Memory B cell (primary cell): ENCODE data around the gene HERC4.
"Not testable (repeated sequence)": the region's sequence is repeated elsewhere in the genome, so short reads cannot be mapped to it uniquely, and the experiment has no call there.

Experiments
- ATAC-seq: fragments of 150-1000 bp; cut with Tn5 transposase; 2 replicates; pipeline ENCODE4 v1.10.0; 2021; ENCODE audit warnings: low read depth, mild to moderate bottlenecking, moderate library complexity
- DNase-seq, 2 donors: peaks; one replicate each; pipeline ENCODE4 v3.0.0; 2022; ENCODE audit warnings: low spot score in 2 of 2
- H3K27ac Mint-ChIP-seq: one replicate; pipeline ENCODE4 v1.8.0; 2022; ENCODE audit warnings: mild to moderate bottlenecking, moderate library complexity, mixed read lengths
- H3K27me3 Mint-ChIP-seq: one replicate; pipeline ENCODE4 v1.8.0; 2022; ENCODE audit warnings: mixed read lengths
- H3K36me3 Mint-ChIP-seq: one replicate; pipeline ENCODE4 v1.8.0; 2022; ENCODE audit warnings: mild to moderate bottlenecking, mixed read lengths
- H3K4me1 Mint-ChIP-seq: one replicate; pipeline ENCODE4 v1.8.0; 2022; ENCODE audit warnings: mixed read lengths
- H3K4me3 Mint-ChIP-seq: one replicate; pipeline ENCODE4 v1.8.0; 2022; ENCODE audit warnings: mild to moderate bottlenecking, moderate library complexity, mixed read lengths
- H3K9me3 Mint-ChIP-seq: one replicate; pipeline ENCODE4 v1.8.0; 2022; ENCODE audit warnings: mixed read lengths

The HERC4 gene

GRCh38 chr10:68082872-68083271 lies 7.8 kb upstream of the HERC4 start:
- no peaks in the 10 kb centered on the region for H3K4me1 Mint-ChIP-seq
- no peak overlapping the region for H3K27ac Mint-ChIP-seq
- H3K9me3 Mint-ChIP-seq = no peaks in the 10 kb centered on the region

GRCh38 chr10:68081916-68082315 lies 6.8 kb upstream of the HERC4 start:
- ATAC-seq = no peak
- no peak overlapping the region for H3K4me3 Mint-ChIP-seq
- no peaks in the 10 kb centered on the region for H3K9me3 Mint-ChIP-seq
- peaks cover 5% of the 10 kb centered on the region for H3K27me3 Mint-ChIP-seq
- DNase-seq = no peak
- H3K4me1 Mint-ChIP-seq = no peaks in the 10 kb centered on the region
- no peak overlapping the region for H3K27ac Mint-ChIP-seq
- H3K36me3 Mint-ChIP-seq = no peaks in the 10 kb centered on the region

More at GRCh38 chr10:68082872-68083271, 7.8 kb upstream of the HERC4 start:
- peaks cover 5% of the 10 kb centered on the region for H3K27me3 Mint-ChIP-seq
- no peak overlapping the region for H3K4me3 Mint-ChIP-seq
- DNase-seq (no peak), ATAC-seq (no peak)
- no peaks in the 10 kb centered on the region for H3K36me3 Mint-ChIP-seq

GRCh38 chr10:68080853-68081431 lies 5.9 kb upstream of the HERC4 start:
- H3K27ac Mint-ChIP-seq = no peak overlapping the region
- no peak for DNase-seq
- no peaks in the 10 kb centered on the region for H3K36me3 Mint-ChIP-seq
- H3K27me3 Mint-ChIP-seq = peaks cover 2% of the 10 kb centered on the region
- H3K4me3 Mint-ChIP-seq = no peak overlapping the region
- no peak for ATAC-seq
- no peaks in the 10 kb centered on the region for H3K9me3 Mint-ChIP-seq
- H3K4me1 Mint-ChIP-seq = no peaks in the 10 kb centered on the region

- DNase-seq (no peak), ATAC-seq (no peak)
- H3K27ac Mint-ChIP-seq = no peak overlapping the region
- no peaks in the 10 kb centered on the region for H3K4me1 Mint-ChIP-seq
- peaks cover 2% of the 10 kb centered on the region for H3K27me3 Mint-ChIP-seq
- H3K4me3 Mint-ChIP-seq = no peak overlapping the region
- no peaks in the 10 kb centered on the region for H3K9me3 Mint-ChIP-seq
- no peaks in the 10 kb centered on the region for H3K36me3 Mint-ChIP-seq
Measured at GRCh38 chr10:68079434-68079833, 4.4 kb upstream of the HERC4 start.

GRCh38 chr10:68077026-68077425 lies 1.9 kb upstream of the HERC4 start:
- Mint-ChIP-seq H3K4me1 (peaks cover 7% of the 10 kb centered on the region), H3K27ac (no peak overlapping the region), H3K4me3 (no peak overlapping the region), H3K36me3 (peaks cover 1% of the 10 kb centered on the region), H3K9me3 (no peaks in the 10 kb centered on the region), H3K27me3 (no peaks in the 10 kb centered on the region)
- ATAC-seq = no peak
- no peak for DNase-seq

- H3K4me3 Mint-ChIP-seq, H3K27me3 Mint-ChIP-seq, ATAC-seq, H3K36me3 Mint-ChIP-seq, H3K27ac Mint-ChIP-seq, DNase-seq, H3K9me3 Mint-ChIP-seq, H3K4me1 Mint-ChIP-seq: not testable (repeated sequence)
Measured at GRCh38 chr10:68076081-68076480, 998 bp upstream of the HERC4 start.

GRCh38 chr10:68075550-68076004 lies 494 bp upstream of the HERC4 start:
- H3K4me1 Mint-ChIP-seq = peaks cover 11% of the 10 kb centered on the region
- ATAC-seq = no peak

GRCh38 chr10:68074031-68074774 lies 880 bp downstream of the HERC4 start:
- DNase-seq (no peak), ATAC-seq (no peak)
- Mint-ChIP-seq H3K4me3 (peak overlapping the region; percentile 94), H3K9me3 (no peaks in the 10 kb centered on the region), H3K27ac (peak overlapping the region; percentile 98), H3K27me3 (no peaks in the 10 kb centered on the region), H3K36me3 (peaks cover 7% of the 10 kb centered on the region), H3K4me1 (peaks cover 11% of the 10 kb centered on the region)

More at GRCh38 chr10:68075550-68076004, 494 bp upstream of the HERC4 start:
- Mint-ChIP-seq H3K27me3 (no peaks in the 10 kb centered on the region), H3K36me3 (peaks cover 6% of the 10 kb centered on the region), H3K9me3 (no peaks in the 10 kb centered on the region), H3K27ac (peak overlapping the region; percentile 98), H3K4me3 (peak overlapping the region; percentile 94)
- DNase-seq = no peak

GRCh38 chr10:68073631-68074030 lies 1.5 kb downstream of the HERC4 start:
- no peak for ATAC-seq
- H3K36me3 Mint-ChIP-seq = peaks cover 7% of the 10 kb centered on the region
- H3K9me3 Mint-ChIP-seq = no peaks in the 10 kb centered on the region
- H3K27me3 Mint-ChIP-seq = no peaks in the 10 kb centered on the region
- H3K27ac Mint-ChIP-seq = peak overlapping the region; percentile 98
- peak overlapping the region; percentile 94 for H3K4me3 Mint-ChIP-seq
- DNase-seq = no peak
- peaks cover 11% of the 10 kb centered on the region for H3K4me1 Mint-ChIP-seq

GRCh38 chr10:68067508-68067907 lies 7.6 kb downstream of the HERC4 start:
- Mint-ChIP-seq H3K36me3 (peaks cover 11% of the 10 kb centered on the region), H3K4me1 (peaks cover 14% of the 10 kb centered on the region), H3K9me3 (no peaks in the 10 kb centered on the region), H3K27ac (peak overlapping the region; percentile 45), H3K27me3 (no peaks in the 10 kb centered on the region), H3K4me3 (no peak overlapping the region)
- ATAC-seq = no peak
- DNase-seq = no peak

- Mint-ChIP-seq H3K4me3 (no peak overlapping the region), H3K36me3 (peaks cover 13% of the 10 kb centered on the region), H3K4me1 (peaks cover 14% of the 10 kb centered on the region)
Measured at GRCh38 chr10:68067029-68067428, 8.1 kb downstream of the HERC4 start.

GRCh38 chr10:68053553-68053952 lies 21.5 kb downstream of the HERC4 start:
- Mint-ChIP-seq H3K27me3 (no peaks in the 10 kb centered on the region), H3K27ac (no peak overlapping the region)

More at GRCh38 chr10:68067029-68067428, 8.1 kb downstream of the HERC4 start:
- peak overlapping the region; percentile 45 for H3K27ac Mint-ChIP-seq
- no peak for ATAC-seq
- no peak for DNase-seq
- H3K27me3 Mint-ChIP-seq = no peaks in the 10 kb centered on the region
- H3K9me3 Mint-ChIP-seq = no peaks in the 10 kb centered on the region

GRCh38 chr10:68052463-68052862 lies 22.6 kb downstream of the HERC4 start:
- H3K27me3 Mint-ChIP-seq = no peaks in the 10 kb centered on the region
- H3K4me3 Mint-ChIP-seq = no peak overlapping the region
- peaks cover 14% of the 10 kb centered on the region for H3K4me1 Mint-ChIP-seq
- no peak for ATAC-seq
- no peak overlapping the region for H3K27ac Mint-ChIP-seq
- H3K9me3 Mint-ChIP-seq = no peaks in the 10 kb centered on the region
- H3K36me3 Mint-ChIP-seq = peaks cover 5% of the 10 kb centered on the region
- DNase-seq = no peak

More at GRCh38 chr10:68053553-68053952, 21.5 kb downstream of the HERC4 start:
- ATAC-seq (no peak), DNase-seq (no peak)
- H3K4me1 Mint-ChIP-seq = peaks cover 5% of the 10 kb centered on the region
- no peak overlapping the region for H3K4me3 Mint-ChIP-seq
- H3K9me3 Mint-ChIP-seq = no peaks in the 10 kb centered on the region
- peaks cover 5% of the 10 kb centered on the region for H3K36me3 Mint-ChIP-seq

GRCh38 chr10:68049289-68050078 lies 25.6 kb downstream of the HERC4 start:
- H3K4me3 Mint-ChIP-seq = no peak overlapping the region
- H3K36me3 Mint-ChIP-seq = peaks cover 6% of the 10 kb centered on the region
- peaks cover 30% of the 10 kb centered on the region for H3K4me1 Mint-ChIP-seq
- H3K9me3 Mint-ChIP-seq = no peaks in the 10 kb centered on the region
- no peak for ATAC-seq
- DNase-seq = no peak
- peak overlapping the region; percentile 57 for H3K27ac Mint-ChIP-seq
- H3K27me3 Mint-ChIP-seq = no peaks in the 10 kb centered on the region
